ENCODE results near the gene PTPRM.

PTPRM gene

DNA sequence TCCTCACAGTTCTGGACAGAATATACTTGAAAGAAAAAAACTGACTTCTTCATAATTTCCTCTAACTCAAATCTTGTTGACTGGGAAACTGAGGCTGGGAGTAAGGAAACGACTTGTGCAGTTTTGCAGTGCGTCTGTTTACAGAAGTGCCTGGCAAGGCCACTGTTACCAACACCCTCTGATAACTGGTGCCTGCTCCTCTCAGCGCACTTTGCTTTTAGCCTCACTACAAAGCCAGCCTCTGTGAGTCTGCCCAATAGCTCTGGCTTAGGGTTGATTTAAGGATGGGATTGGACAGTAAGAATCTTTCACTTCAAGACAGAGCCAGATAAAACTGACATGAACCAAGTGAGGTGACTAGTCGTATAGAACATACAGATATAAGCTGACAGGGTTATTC is 410.8 kb downstream of the PTPRM start:
- Histone ChIP-seq H3K4me1 (ENCODE audit: insufficient read depth, low read length) (no peaks in the 10 kb centered on the region), H3K36me3 (ENCODE audit: insufficient read depth, low read length) (no peaks in the 10 kb centered on the region), H3K9me3 (ENCODE audit: control insufficient read depth, insufficient read depth, low read length) (no peaks in the 10 kb centered on the region), H3K9ac (ENCODE audit: low read depth, low read length) (no peak overlapping the region)

DNA sequence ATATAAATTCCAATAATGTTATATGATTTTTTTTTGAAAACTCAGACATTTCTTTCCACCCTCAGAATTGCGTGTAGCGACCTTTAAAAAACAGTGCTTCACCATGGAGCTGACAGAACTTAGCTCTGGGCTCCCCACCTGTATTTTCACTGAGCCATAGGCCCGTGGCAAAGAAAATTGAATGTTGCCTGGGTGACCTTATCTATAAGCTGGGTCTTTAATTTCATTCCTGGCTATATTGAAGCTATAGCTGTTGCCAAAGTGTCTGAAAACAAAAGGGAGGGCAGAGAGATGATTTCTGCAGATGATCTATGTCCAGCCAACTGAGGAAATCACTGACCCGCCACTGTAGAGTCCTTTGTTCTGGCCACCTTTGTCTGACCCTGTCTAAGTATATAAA is 411.7 kb downstream of the PTPRM start:
- no peaks in the 10 kb centered on the region for H3K9me3 ChIP-seq (ENCODE audit: control insufficient read depth, insufficient read depth, low read length)
- H3K36me3 ChIP-seq (ENCODE audit: insufficient read depth, low read length), result no peaks in the 10 kb centered on the region
- no peak overlapping the region for H3K9ac ChIP-seq (ENCODE audit: low read depth, low read length)
- H3K4me1 ChIP-seq (ENCODE audit: insufficient read depth, low read length), result no peaks in the 10 kb centered on the region

- Histone ChIP-seq H3K9ac (ENCODE audit: low read depth, low read length) (no peak overlapping the region), H3K4me1 (ENCODE audit: insufficient read depth, low read length) (0 out of 2 replicates have a peak, but pooled peaks cover 2% of the 10 kb centered on the region), H3K36me3 (ENCODE audit: insufficient read depth, low read length) (no peaks in the 10 kb centered on the region), H3K9me3 (ENCODE audit: control insufficient read depth, insufficient read depth, low read length) (no peaks in the 10 kb centered on the region)
These were observed 412.6 kb downstream of the PTPRM start for GRCh38 chr18:7979714-7980113.

DNA sequence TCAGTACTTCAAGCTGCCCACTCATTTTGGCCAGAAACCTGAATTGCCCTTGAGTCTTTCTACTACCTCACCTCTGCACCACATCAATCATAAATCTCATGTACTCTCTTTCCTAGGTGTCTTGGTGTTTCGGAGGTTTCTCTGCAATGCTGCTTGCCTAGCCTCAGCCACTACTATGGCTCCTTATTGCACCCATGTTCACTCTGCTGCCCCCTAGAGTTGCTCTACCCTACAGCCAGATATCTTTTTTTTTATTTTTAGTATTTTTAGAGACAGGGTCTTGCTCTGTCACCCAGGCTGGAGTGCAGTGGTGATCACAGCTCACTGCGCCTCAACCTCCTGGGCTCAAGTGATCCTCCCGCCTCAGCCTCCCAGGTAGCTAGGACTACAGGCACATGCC is 413.0 kb downstream of the PTPRM start:
- H3K4me1 ChIP-seq (ENCODE audit: insufficient read depth, low read length), result 0 out of 2 replicates have a peak, but pooled peaks cover 2% of the 10 kb centered on the region

GRCh38 chr18:7980656-7981055 is 413.5 kb downstream of the PTPRM start:
- Histone ChIP-seq H3K9ac (ENCODE audit: low read depth, low read length) (no peak overlapping the region), H3K36me3 (ENCODE audit: insufficient read depth, low read length) (no peaks in the 10 kb centered on the region), H3K4me1 (ENCODE audit: insufficient read depth, low read length) (0 out of 2 replicates have a peak, but pooled peaks cover 2% of the 10 kb centered on the region), H3K9me3 (ENCODE audit: control insufficient read depth, insufficient read depth, low read length) (no peaks in the 10 kb centered on the region)

More for the DNA sequence above, 413.0 kb downstream of the PTPRM start:
- no peaks in the 10 kb centered on the region for H3K9me3 ChIP-seq (ENCODE audit: control insufficient read depth, insufficient read depth, low read length)
- no peak overlapping the region for H3K9ac ChIP-seq (ENCODE audit: low read depth, low read length)
- no peaks in the 10 kb centered on the region for H3K36me3 ChIP-seq (ENCODE audit: insufficient read depth, low read length)

DNA sequence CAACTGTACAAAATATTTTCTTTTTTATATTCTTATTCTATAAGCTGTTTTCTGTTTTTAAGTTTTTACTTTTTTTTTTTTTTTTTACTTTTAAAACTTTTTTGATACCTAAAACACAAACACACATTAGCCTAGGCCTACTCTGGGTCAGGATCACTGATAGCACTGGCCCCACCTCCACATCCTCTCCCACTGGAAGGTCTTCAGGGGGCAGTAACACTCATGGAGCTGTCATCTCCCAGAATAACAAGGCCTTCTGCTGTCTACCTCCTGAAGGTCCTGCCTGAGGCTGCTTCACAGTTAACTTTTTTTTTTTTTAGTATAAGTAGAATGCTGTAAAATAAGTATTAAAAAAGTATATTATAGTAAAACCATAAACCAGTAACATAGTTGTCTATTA is 415.1 kb downstream of the PTPRM start:
- H3K4me1 ChIP-seq (ENCODE audit: insufficient read depth, low read length), result 0 out of 2 replicates have a peak, but pooled peaks cover 2% of the 10 kb centered on the region
- H3K9me3 ChIP-seq (ENCODE audit: control insufficient read depth, insufficient read depth, low read length), result no peaks in the 10 kb centered on the region
- H3K9ac ChIP-seq (ENCODE audit: low read depth, low read length), result no peak overlapping the region
- H3K36me3 ChIP-seq (ENCODE audit: insufficient read depth, low read length), result no peaks in the 10 kb centered on the region

DNA sequence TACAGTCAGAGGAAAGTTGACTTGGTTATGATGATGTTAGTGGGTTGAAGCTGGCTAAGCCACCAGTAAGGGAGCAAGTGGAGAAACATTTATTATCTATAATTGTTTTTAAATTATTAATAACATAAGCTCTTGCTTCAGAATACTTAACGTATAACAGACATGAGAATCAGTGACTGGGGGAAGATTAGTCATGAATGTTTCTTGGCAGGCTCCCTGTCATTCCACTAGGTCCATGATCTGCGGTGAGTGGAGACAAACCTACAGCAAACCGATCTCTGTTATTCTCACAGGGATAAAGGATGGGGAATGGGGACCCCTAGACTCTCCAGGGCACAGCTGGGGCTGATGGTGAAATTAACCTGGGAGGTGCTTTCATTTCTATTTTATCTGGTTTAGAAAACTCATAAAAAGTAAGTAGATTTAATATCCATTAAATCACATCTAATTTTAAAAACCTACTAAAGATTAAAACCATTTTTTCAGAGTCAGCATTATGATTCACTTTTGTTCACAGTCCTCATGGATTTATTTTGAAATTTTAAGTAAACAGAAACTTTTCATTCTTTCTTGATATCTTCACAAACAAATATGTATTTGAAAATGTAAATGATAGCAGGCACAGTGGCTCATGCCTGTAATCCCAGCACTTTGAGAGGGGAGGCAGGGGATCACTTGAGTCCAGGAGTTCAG is 420.3 kb downstream of the PTPRM start:
- no peak overlapping the region for H3K9ac ChIP-seq (ENCODE audit: low read depth, low read length)
- H3K4me1 ChIP-seq (ENCODE audit: insufficient read depth, low read length), result 0 out of 2 replicates have a peak, but pooled peaks cover 2% of the 10 kb centered on the region
- H3K36me3 ChIP-seq (ENCODE audit: insufficient read depth, low read length), result no peaks in the 10 kb centered on the region
- H3K9me3 ChIP-seq (ENCODE audit: control insufficient read depth, insufficient read depth, low read length), result no peaks in the 10 kb centered on the region; the same call in 1 of the 2 replicates

GRCh38 chr18:7990670-7991069 is 423.6 kb downstream of the PTPRM start:
- Histone ChIP-seq H3K36me3 (ENCODE audit: insufficient read depth, low read length) (no peaks in the 10 kb centered on the region), H3K9me3 (ENCODE audit: control insufficient read depth, insufficient read depth, low read length) (no peaks in the 10 kb centered on the region; the same call in 1 of the 2 replicates), H3K4me1 (ENCODE audit: insufficient read depth, low read length) (no peaks in the 10 kb centered on the region), H3K9ac (ENCODE audit: low read depth, low read length) (no peak overlapping the region)

DNA sequence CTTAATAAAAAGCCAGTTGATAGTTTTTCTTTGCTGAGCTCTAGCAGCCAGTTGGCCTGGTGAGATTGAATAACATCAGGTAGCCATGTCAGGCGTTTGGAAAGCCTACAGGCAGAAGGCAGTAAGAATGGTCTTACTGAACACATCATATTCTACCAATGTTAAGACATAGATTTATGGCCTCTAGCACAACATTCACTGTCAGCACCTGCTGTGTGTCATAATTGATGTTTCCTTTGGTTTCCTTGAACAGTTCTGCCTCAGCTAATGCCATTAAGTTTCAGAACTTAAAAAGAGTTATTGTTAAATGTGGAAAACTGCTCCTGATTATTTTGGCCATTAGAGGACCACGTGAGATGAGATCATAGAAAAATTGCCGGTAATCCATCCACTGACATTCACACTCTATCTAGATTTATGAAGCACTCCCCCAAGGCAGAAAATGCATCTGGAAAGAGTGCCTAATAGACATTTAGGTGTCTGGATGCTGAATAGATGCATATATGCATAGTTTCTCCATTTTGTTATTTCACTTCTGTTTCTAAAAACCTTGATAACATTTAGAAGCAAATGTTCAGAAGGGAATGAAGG is 434.7 kb downstream of the PTPRM start:
- no peak overlapping the region for H3K9ac ChIP-seq (ENCODE audit: low read depth, low read length)
- peaks cover 13% of the 10 kb centered on the region for H3K4me1 ChIP-seq (ENCODE audit: insufficient read depth, low read length)
- no peaks in the 10 kb centered on the region for H3K36me3 ChIP-seq (ENCODE audit: insufficient read depth, low read length)
- no peaks in the 10 kb centered on the region for H3K9me3 ChIP-seq (ENCODE audit: control insufficient read depth, insufficient read depth, low read length)

DNA sequence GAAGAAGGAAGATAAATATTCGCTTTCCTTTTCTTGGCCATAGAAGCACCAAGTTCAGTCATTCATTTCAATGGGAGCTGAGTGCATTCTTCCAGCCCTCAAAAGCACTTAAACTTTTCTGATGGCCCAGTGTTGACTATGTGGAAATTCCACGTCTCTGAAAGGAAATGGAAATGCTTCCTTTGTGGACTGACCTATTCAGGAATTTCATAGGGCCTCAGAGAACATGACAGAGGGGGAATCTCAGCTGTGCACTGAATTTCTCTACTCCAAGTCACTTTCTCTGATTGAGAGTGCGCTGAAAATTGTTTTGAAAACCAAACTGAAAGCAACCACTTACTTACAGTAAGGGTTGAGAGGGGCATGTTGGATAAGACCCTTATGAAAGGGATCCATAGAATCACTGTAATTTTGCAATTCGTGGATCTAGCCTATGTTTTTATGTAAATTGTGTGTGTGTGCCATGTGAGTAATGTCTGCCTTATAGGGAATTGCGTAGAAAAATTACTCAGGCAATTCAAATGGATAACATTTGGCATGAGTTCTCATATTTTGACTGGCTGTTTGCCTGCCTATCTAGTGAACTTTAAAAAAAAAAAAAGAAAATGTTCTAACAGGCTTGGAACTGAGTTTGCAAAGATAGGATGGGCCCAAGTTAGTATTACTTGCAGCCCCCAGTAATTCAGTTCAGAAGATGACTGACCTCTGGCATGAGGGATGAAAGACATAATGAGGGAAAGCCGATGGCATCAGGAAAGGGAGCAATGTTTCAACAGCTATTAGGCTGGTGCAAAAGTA is 437.0 kb downstream of the PTPRM start:
- Histone ChIP-seq H3K4me1 (ENCODE audit: insufficient read depth, low read length) (peaks cover 13% of the 10 kb centered on the region), H3K36me3 (ENCODE audit: insufficient read depth, low read length) (no peaks in the 10 kb centered on the region), H3K9ac (ENCODE audit: low read depth, low read length) (no peak overlapping the region), H3K9me3 (ENCODE audit: control insufficient read depth, insufficient read depth, low read length) (no peaks in the 10 kb centered on the region)

GRCh38 chr18:8004792-8005191 is 437.7 kb downstream of the PTPRM start:
- no peak overlapping the region for H3K9ac ChIP-seq (ENCODE audit: low read depth, low read length)
- H3K36me3 ChIP-seq (ENCODE audit: insufficient read depth, low read length), result no peaks in the 10 kb centered on the region
- H3K4me1 ChIP-seq (ENCODE audit: insufficient read depth, low read length), result peaks cover 13% of the 10 kb centered on the region
- no peaks in the 10 kb centered on the region for H3K9me3 ChIP-seq (ENCODE audit: control insufficient read depth, insufficient read depth, low read length)

DNA sequence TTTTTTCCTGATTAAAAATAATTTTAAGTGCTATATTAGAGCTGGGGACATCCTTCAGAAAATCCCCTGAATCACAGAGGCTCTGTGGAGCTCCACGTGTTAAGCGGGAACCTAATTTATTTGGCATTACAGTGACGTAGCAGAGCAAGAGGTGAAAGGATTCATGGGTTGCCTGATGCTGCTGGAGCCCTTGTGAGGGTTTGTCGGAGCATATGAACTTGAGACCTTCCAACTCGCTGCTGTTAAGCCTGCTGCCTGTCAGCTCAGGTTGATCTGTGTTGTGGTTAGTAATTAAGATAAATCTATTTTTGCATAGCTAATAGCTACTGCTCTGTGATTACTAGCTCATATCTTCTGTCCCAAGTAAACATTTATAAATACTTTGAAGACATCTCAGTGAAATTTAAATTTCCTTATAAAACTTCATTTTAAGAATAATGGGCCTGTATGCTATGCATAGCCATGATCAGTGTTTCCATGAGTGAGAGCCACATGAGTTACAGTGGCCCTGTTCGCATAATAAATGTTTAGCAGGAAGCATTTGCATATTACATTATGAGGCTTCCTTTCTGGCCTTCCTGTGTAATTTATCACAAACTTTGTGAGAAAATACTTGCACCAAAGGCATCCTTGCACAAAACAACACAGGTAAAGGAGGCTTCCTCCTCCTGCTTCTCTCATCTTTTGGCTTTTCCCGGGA is 438.9 kb downstream of the PTPRM start:
- Histone ChIP-seq H3K9ac (ENCODE audit: low read depth, low read length) (no peak overlapping the region), H3K9me3 (ENCODE audit: control insufficient read depth, insufficient read depth, low read length) (no peaks in the 10 kb centered on the region), H3K4me1 (ENCODE audit: insufficient read depth, low read length) (peaks cover 13% of the 10 kb centered on the region), H3K36me3 (ENCODE audit: insufficient read depth, low read length) (no peaks in the 10 kb centered on the region)

GRCh38 chr18:8006979-8007378 is 439.9 kb downstream of the PTPRM start:
- Histone ChIP-seq H3K9ac (ENCODE audit: low read depth, low read length) (no peak overlapping the region), H3K36me3 (ENCODE audit: insufficient read depth, low read length) (no peaks in the 10 kb centered on the region), H3K4me1 (ENCODE audit: insufficient read depth, low read length) (peaks cover 13% of the 10 kb centered on the region), H3K9me3 (ENCODE audit: control insufficient read depth, insufficient read depth, low read length) (no peaks in the 10 kb centered on the region)

DNA sequence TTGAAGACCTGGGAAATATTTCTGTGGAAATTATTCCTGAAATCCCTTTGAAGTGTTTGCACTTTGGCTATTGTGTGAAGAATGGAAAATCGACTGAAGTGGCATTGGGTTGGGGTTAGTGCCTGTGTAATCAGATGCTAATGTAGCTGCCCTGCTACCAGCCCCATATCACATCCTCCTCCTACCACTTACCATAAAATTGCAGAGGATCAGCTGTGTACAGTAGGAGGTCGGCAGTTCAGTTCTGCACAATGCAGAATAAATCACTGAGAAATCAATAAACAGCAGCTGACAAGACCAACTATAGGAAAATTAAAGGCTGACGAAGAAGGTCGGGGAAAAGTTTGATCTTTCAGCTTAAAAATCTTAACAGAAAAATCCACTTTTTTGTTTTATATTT is 440.9 kb downstream of the PTPRM start:
- Histone ChIP-seq H3K9ac (ENCODE audit: low read depth, low read length) (no peak overlapping the region), H3K9me3 (ENCODE audit: control insufficient read depth, insufficient read depth, low read length) (no peaks in the 10 kb centered on the region), H3K4me1 (ENCODE audit: insufficient read depth, low read length) (peaks cover 12% of the 10 kb centered on the region), H3K36me3 (ENCODE audit: insufficient read depth, low read length) (no peaks in the 10 kb centered on the region)

Data from ES-I3 (cell line).